Neural cell (in vitro differentiated cells): ENCODE results near the gene PXDN. TPM values are rescaled to one million over a fixed set of nuclear protein-coding genes. Genes with fewer than 3 reads are reported as not detected.

Experiments used
- H2AFZ ChIP-seq: fragments of 200-600, 300-800 bp; sonication (generic), shearing (Covaris generic); 2 replicates; pipeline ENCODE4 v1.6.0; 2014; ENCODE audit warnings: low read depth, mild to moderate bottlenecking, antibody characterized with exemption, low read length, moderate library complexity
- H3F3A ChIP-seq: fragments of 200-600 bp; shearing (Covaris generic); 2 replicates; pipeline ENCODE4 v1.6.1; 2016; ENCODE audit warnings: mild to moderate bottlenecking, moderate library complexity, mixed read lengths, antibody characterized with exemption, low read length; ENCODE audit not compliant: insufficient read depth, poor library complexity, severe bottlenecking
- H3K27ac ChIP-seq: fragments of 200-600, 300-800 bp; sonication (generic), shearing (Covaris generic); 2 replicates; pipeline ENCODE4 v1.5.1; 2014; ENCODE audit warnings: mild to moderate bottlenecking, low read length, moderate library complexity
- H3K27me3 ChIP-seq: fragments of 300-800, 200-600 bp; sonication (generic), shearing (Covaris generic); 2 replicates; pipeline ENCODE4 v1.6.0; 2014; ENCODE audit warnings: mild to moderate bottlenecking, low read depth, low read length, moderate library complexity; ENCODE audit not compliant: insufficient read depth
- H3K36me3 ChIP-seq: fragments of 300-800, 200-600 bp; sonication (generic), shearing (Covaris generic); 2 replicates; pipeline ENCODE4 v1.5.1; 2014; ENCODE audit warnings: mild to moderate bottlenecking, antibody characterized with exemption, low read length, moderate library complexity; ENCODE audit not compliant: insufficient read depth
- H3K4me2 ChIP-seq: fragments of 300-800, 200-600 bp; sonication (generic), shearing (Covaris generic); 2 replicates; pipeline ENCODE4 v1.6.0; 2014; ENCODE audit warnings: mild to moderate bottlenecking, low read length
- H3K4me3 ChIP-seq: fragments of 300-800, 200-600 bp; sonication (generic), shearing (Covaris generic); 2 replicates; pipeline ENCODE4 v1.5.1; 2014; ENCODE audit warnings: mild to moderate bottlenecking, low read length, moderate library complexity
- H3K79me2 ChIP-seq: fragments of 200-600 bp; shearing (Covaris generic); replicated peaks from 2 replicates; pipeline ENCODE4 v1.6.0; 2014; ENCODE audit warnings: mild to moderate bottlenecking, low read length, moderate library complexity; ENCODE audit not compliant: insufficient read depth
- H3K9ac ChIP-seq: fragments of 300-800, 200-600 bp; sonication (generic), shearing (Covaris generic); 2 replicates; pipeline ENCODE4 v1.6.1; 2016; ENCODE audit warnings: mild to moderate bottlenecking, low read length, mixed read lengths
- H3K9me2 ChIP-seq: fragments of 200-600 bp; shearing (Covaris generic); 2 replicates; pipeline ENCODE4 v1.6.1; 2016; ENCODE audit warnings: mild to moderate bottlenecking, low read length, mixed read lengths; ENCODE audit not compliant: insufficient read depth
- H3K9me3 ChIP-seq: fragments of 200-600, 300-800 bp; sonication (generic), shearing (Covaris generic); 2 replicates; pipeline ENCODE4 v1.6.1; 2016; ENCODE audit warnings: mild to moderate bottlenecking, mixed run types, low read length, moderate library complexity, mixed read lengths
- H4K20me1 ChIP-seq: fragments of 200-600 bp; shearing (Covaris generic); 2 replicates; pipeline ENCODE4 v1.6.1; 2016; ENCODE audit warnings: mild to moderate bottlenecking, mixed run types; ENCODE audit not compliant: insufficient read depth
- CTCF ChIP-seq: fragments of 450-650 bp; IDR thresholded peaks from 2 replicates; pipeline ENCODE4 v1.5.1; 2014; ENCODE audit warnings: antibody characterized with exemption, mild to moderate bottlenecking, moderate library complexity; ENCODE audit not compliant: poor library complexity, severe bottlenecking
- EP300 ChIP-seq: fragments of 450-650 bp; conservative IDR thresholded peaks from 2 replicates; pipeline ENCODE4 v1.6.1; 2014; ENCODE audit warnings: antibody characterized with exemption, mild to moderate bottlenecking, moderate library complexity; ENCODE audit not compliant: poor library complexity, severe bottlenecking
- EZH2 ChIP-seq: fragments of 200-600, 300-800 bp; shearing (Covaris generic), sonication (generic); IDR thresholded peaks from 2 replicates; pipeline ENCODE4 v1.6.1; 2014; ENCODE audit warnings: antibody characterized with exemption, low read length, borderline replicate concordance, mild to moderate bottlenecking; ENCODE audit not compliant: insufficient read depth, poor library complexity, severe bottlenecking
- MXI1 ChIP-seq: fragments of 450-650 bp; conservative IDR thresholded peaks from 2 replicates; pipeline ENCODE4 v1.6.1; 2014; ENCODE audit warnings: antibody characterized with exemption, mild to moderate bottlenecking; ENCODE audit not compliant: poor library complexity, severe bottlenecking
- POLR2AphosphoS5 ChIP-seq: IDR thresholded peaks from 2 replicates; pipeline ENCODE4 v1.6.1; 2012
- RAD21 ChIP-seq: fragments of 450-650 bp; conservative IDR thresholded peaks from 2 replicates; pipeline ENCODE4 v1.6.1; 2014; ENCODE audit warnings: antibody characterized with exemption, mild to moderate bottlenecking, moderate library complexity
- REST ChIP-seq: IDR thresholded peaks from 2 replicates; pipeline ENCODE4 v1.6.1; 2012; ENCODE audit warnings: borderline replicate concordance
- SMC3 ChIP-seq: fragments of 450-650 bp; conservative IDR thresholded peaks from 2 replicates; pipeline ENCODE4 v1.6.1; 2014; ENCODE audit warnings: antibody characterized with exemption, mild to moderate bottlenecking, moderate library complexity; ENCODE audit not compliant: poor library complexity
- TAF1 ChIP-seq: IDR thresholded peaks from 2 replicates; pipeline ENCODE4 v1.6.1; 2012; ENCODE audit warnings: low read depth
- polyA plus RNA-seq: library from polyadenylated mRNA; depleted of rRNA; stranded (reverse); fragments of >200 nt; gene quantifications from 2 replicates; pipeline ENCODE4 v1.2.3, GENCODE V29; 2014

PXDN gene
- polyA plus RNA-seq, 1 donor from 2014 or later = 181 TPM

GRCh38 chr2:1658394-1659151 lies 85.7 kb downstream of the PXDN start:
- Histone ChIP-seq H3K9me2 (no peaks in the 10 kb centered on the region), H3K4me2 (no peak overlapping the region), H3K9me3 (no peaks in the 10 kb centered on the region), H2AFZ (no peak overlapping the region), H3K27ac (no peak overlapping the region), H3K4me3 (no peak overlapping the region), H3K79me2 (no peaks in the 10 kb centered on the region), H3K9ac (no peak overlapping the region), H3F3A (no peaks in the 10 kb centered on the region), H3K36me3 (peaks cover 10% of the 10 kb centered on the region), H4K20me1 (no peaks in the 10 kb centered on the region), H3K27me3 (no peaks in the 10 kb centered on the region)
- TF ChIP-seq RAD21 (no peak), EZH2 (no peak), REST (no peak), EP300 (no peak), POLR2AphosphoS5 (no peak), SMC3 (no peak), TAF1 (no peak), CTCF (no peak), MXI1 (no peak)

- H3K9me2 ChIP-seq = no peaks in the 10 kb centered on the region
- H3K27ac ChIP-seq = no peak overlapping the region
- H3K9ac ChIP-seq = no peak overlapping the region
- no peaks in the 10 kb centered on the region for H3K79me2 ChIP-seq
- TF ChIP-seq POLR2AphosphoS5 = no peak
- TF ChIP-seq CTCF = no peak
- TF ChIP-seq SMC3 = no peak
- no peaks in the 10 kb centered on the region for H4K20me1 ChIP-seq
- no peaks in the 10 kb centered on the region for H3K27me3 ChIP-seq
- no peaks in the 10 kb centered on the region for H3F3A ChIP-seq
- no peaks in the 10 kb centered on the region for H3K9me3 ChIP-seq
- H3K4me3 ChIP-seq = no peak overlapping the region
- no peak overlapping the region for H3K4me2 ChIP-seq
- H2AFZ ChIP-seq = no peak overlapping the region
- H3K36me3 ChIP-seq = peaks cover 10% of the 10 kb centered on the region
Observed at GRCh38 chr2:1656961-1657841, 87.1 kb downstream of the PXDN start.
